ENCODE results near the gene PRR36. TPM values are rescaled to one million over a fixed set of nuclear protein-coding genes. Genes with fewer than 3 reads are reported as not detected.

PRR36 gene
- total RNA-seq, 1 experiment from 2014 or later, result 0.26 TPM

DNA sequence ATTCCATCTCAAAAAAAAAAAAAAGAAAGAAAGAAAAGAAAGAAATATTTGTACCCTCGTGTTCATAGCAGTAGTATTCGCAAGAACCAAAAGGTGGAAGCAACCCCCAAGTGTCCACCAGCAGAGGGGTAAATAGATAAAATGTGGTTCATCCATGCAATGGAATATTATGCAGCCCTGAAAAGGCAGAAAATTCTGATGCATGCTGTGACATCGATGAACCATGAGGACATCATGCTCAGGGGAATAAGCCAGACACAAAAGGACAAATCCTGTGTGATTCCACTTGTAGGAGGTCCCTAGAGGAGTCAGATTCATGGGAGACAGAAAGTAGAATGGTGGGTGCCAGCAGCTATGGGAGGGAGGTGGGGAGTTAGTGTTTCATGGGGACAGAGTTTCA is 7.7 kb upstream of the PRR36 start:
- no peak overlapping the region for H3K27ac Mint-ChIP-seq (ENCODE audit: low read depth, unreplicated experiment)
- no peak for DNase-seq (ENCODE audit: unreplicated experiment)
- no peaks in the 10 kb centered on the region for H3K36me3 Mint-ChIP-seq (ENCODE audit: insufficient read depth, unreplicated experiment)
- no peaks in the 10 kb centered on the region for H3K27me3 Mint-ChIP-seq (ENCODE audit: insufficient read depth, unreplicated experiment)
- H3K4me1 Mint-ChIP-seq (ENCODE audit: insufficient read depth, unreplicated experiment), result peaks cover 10% of the 10 kb centered on the region
- ChIA-PET POLR2A (interaction anchor here (0.7 to 1.8 kb wide), 4 partner anchors 13 to 47 kb away, joined by 3 to 7 read pairs (median 4); partner anchors contain the start of gene MAP2K7), CTCF (interaction anchor here (0.5 to 1.3 kb wide), 2 partner anchors 13 to 761 kb away, joined by 4 to 6 read pairs; no protein-coding TSS in a partner anchor)
- TF ChIP-seq, protein P1, sequence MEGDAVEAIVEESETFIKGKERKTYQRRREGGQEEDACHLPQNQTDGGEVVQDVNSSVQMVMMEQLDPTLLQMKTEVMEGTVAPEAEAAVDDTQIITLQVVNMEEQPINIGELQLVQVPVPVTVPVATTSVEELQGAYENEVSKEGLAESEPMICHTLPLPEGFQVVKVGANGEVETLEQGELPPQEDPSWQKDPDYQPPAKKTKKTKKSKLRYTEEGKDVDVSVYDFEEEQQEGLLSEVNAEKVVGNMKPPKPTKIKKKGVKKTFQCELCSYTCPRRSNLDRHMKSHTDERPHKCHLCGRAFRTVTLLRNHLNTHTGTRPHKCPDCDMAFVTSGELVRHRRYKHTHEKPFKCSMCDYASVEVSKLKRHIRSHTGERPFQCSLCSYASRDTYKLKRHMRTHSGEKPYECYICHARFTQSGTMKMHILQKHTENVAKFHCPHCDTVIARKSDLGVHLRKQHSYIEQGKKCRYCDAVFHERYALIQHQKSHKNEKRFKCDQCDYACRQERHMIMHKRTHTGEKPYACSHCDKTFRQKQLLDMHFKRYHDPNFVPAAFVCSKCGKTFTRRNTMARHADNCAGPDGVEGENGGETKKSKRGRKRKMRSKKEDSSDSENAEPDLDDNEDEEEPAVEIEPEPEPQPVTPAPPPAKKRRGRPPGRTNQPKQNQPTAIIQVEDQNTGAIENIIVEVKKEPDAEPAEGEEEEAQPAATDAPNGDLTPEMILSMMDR (IDR thresholded peaks at IDR 0.05; ENCODE audit: unreplicated experiment), result no peak
- no peaks in the 10 kb centered on the region for H3K9me3 Mint-ChIP-seq (ENCODE audit: unreplicated experiment)
- intact Hi-C loops (cut with micrococcal nuclease), result no loop called here
- no TSS peak for BruUV-seq (replicated peaks)
- H3K4me3 Mint-ChIP-seq (ENCODE audit: unreplicated experiment), result no peak overlapping the region

DNA sequence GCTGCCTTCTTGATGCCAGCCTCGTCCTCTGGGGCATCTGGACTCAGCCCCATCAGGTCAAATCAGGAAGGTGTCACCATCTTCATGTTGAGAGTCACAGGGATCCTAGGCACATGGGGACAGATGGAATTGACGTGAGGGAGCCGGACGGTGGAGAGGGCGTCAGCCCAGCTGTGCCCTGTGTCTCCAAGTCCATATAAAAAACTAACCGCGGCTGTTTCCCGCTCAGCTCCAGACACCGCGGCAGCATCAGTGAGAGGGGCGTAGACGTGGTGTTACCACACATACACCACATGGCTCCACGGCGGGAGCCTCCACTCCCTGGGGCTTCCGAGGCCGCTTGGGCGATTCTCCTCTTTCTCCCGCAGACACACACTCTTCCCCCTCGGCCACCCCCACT is 5.6 kb upstream of the PRR36 start:
- H3K27me3 Mint-ChIP-seq (ENCODE audit: insufficient read depth, unreplicated experiment), result no peaks in the 10 kb centered on the region
- DNase-seq (ENCODE audit: unreplicated experiment), result no peak
- intact Hi-C loops (cut with micrococcal nuclease), result no loop called here
- ChIA-PET POLR2A (interaction anchor here (1.2 kb wide), 1 partner anchor 24 kb away, joined by 3 read pairs; the partner anchor contains the start of gene MAP2K7), CTCF (no interaction called here)
- no TSS peak for BruUV-seq (replicated peaks)
- H3K36me3 Mint-ChIP-seq (ENCODE audit: insufficient read depth, unreplicated experiment), result no peaks in the 10 kb centered on the region
- peaks cover 10% of the 10 kb centered on the region for H3K4me1 Mint-ChIP-seq (ENCODE audit: insufficient read depth, unreplicated experiment)
- H3K27ac Mint-ChIP-seq (ENCODE audit: low read depth, unreplicated experiment), result no peak overlapping the region
- H3K4me3 Mint-ChIP-seq (ENCODE audit: unreplicated experiment), result no peak overlapping the region
- no peaks in the 10 kb centered on the region for H3K9me3 Mint-ChIP-seq (ENCODE audit: unreplicated experiment)
- TF ChIP-seq, protein P1 (IDR thresholded peaks at IDR 0.05; ENCODE audit: unreplicated experiment), result no peak

DNA sequence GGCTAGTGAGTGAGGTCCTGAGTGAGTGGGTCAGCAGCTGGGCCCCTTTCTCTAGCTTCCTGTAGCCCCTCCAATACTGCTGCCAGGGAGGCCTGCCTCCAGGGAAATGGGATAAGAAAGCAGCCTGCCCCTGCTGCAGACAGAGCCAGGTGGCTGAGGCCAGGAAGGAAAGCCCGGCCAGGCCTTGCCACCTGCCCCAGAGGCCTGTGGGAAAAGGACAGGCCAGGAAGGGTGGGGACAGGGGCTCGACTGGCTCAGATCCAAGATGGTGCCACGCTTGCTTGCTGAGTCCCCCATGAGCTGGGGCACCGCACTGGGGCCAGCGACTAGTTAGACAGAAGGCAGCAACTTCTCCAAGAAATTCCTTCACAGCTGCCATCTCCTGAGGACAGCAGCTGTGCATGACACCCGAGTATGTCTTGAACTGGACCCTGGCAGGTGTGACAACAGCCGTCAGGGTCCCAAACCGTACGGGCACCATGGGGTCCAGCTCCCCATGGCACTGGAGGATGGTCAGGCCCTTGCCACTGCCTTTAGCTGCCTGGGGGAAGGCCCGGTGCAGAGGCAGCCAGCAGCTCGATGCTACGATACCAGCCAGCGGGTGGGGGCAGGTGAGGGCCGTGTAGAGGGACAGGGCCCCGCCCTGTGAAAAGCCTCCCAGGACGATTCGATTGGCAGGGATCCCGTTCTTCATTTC is 5.1 kb upstream of the PRR36 start:
- POLR2A ChIA-PET, result interaction anchor here (0.6 to 1.2 kb wide), 3 partner anchors 17 to 24 kb away, joined by 3 to 5 read pairs (median 3); partner anchors contain the start of gene MAP2K7
- CTCF ChIA-PET, result interaction anchor here (0.6 kb wide), 2 partner anchors 91 to 215 kb away, joined by 3 read pairs; no protein-coding TSS in a partner anchor
- no peaks in the 10 kb centered on the region for H3K9me3 Mint-ChIP-seq (ENCODE audit: unreplicated experiment)
- H3K4me3 Mint-ChIP-seq (ENCODE audit: unreplicated experiment), result no peak overlapping the region
- intact Hi-C loops (cut with micrococcal nuclease), result no loop called here
- TF ChIP-seq, protein P1 (IDR thresholded peaks at IDR 0.05; ENCODE audit: unreplicated experiment), result no peak
- no TSS peak for BruUV-seq (replicated peaks)
- no peak overlapping the region for H3K27ac Mint-ChIP-seq (ENCODE audit: low read depth, unreplicated experiment)
- no peak for DNase-seq (ENCODE audit: unreplicated experiment)
- H3K36me3 Mint-ChIP-seq (ENCODE audit: insufficient read depth, unreplicated experiment), result no peaks in the 10 kb centered on the region
- peaks cover 9% of the 10 kb centered on the region for H3K4me1 Mint-ChIP-seq (ENCODE audit: insufficient read depth, unreplicated experiment)
- no peaks in the 10 kb centered on the region for H3K27me3 Mint-ChIP-seq (ENCODE audit: insufficient read depth, unreplicated experiment)

DNA sequence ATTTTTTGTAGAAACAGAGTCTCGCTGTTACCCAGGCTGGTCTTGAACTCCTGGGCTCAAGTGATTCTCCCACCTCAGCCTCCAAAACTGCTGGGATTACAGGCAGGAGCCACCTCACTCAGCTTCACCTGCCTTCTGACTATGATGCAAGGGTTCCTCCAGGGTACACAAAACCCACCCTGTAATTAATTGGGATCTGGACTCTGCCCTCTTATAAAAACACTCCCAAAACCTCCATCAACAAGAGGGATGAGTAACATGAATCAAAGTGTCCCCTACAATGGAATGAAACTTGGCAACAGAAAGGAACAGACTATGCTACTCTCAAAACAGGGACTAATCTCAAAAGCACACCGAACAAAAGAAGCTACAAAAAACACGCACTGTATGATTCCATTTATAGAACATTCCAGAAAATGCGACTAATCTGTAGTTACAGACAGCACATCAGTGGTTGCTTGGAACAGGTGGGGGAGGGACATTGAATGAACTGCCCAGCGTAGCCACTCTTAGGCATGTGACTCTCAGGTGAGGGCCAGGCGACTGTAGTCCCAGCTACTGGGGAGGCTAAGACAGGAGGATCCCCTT is 3.2 kb upstream of the PRR36 start:
- Mint-ChIP-seq H3K4me1 (ENCODE audit: insufficient read depth, unreplicated experiment) (peaks cover 4% of the 10 kb centered on the region), H3K27me3 (ENCODE audit: insufficient read depth, unreplicated experiment) (no peaks in the 10 kb centered on the region), H3K36me3 (ENCODE audit: insufficient read depth, unreplicated experiment) (no peaks in the 10 kb centered on the region), H3K9me3 (ENCODE audit: unreplicated experiment) (no peaks in the 10 kb centered on the region), H3K27ac (ENCODE audit: low read depth, unreplicated experiment) (no peak overlapping the region), H3K4me3 (ENCODE audit: unreplicated experiment) (no peak overlapping the region)
- POLR2A ChIA-PET, result interaction anchor here (0.5 to 2.1 kb wide), 4 partner anchors 9 to 497 kb away, joined by 3 to 9 read pairs (median 4); partner anchors contain the start of genes LRRC8E and MAP2K7
- intact Hi-C loops (cut with micrococcal nuclease), result no loop called here
- CTCF ChIA-PET, result interaction anchor here (0.6 to 1.3 kb wide), 2 partner anchors 9 to 220 kb away, joined by 3 to 5 read pairs; no protein-coding TSS in a partner anchor
- no peak for DNase-seq (ENCODE audit: unreplicated experiment)
- BruUV-seq (replicated peaks), result no TSS peak
- TF ChIP-seq, protein P1 (IDR thresholded peaks at IDR 0.05; ENCODE audit: unreplicated experiment), result no peak
